ENCODE data around the gene SEMA7A. TPM values are rescaled to one million over a fixed set of nuclear protein-coding genes. Genes with fewer than 3 reads are reported as not detected.

Gene SEMA7A
- total RNA-seq, 1 donor from 2014 or later: 0.51 TPM

GRCh38 chr15:74415966-74416916 lies 17.5 kb downstream of the SEMA7A start:
- no peak for DNase-seq (ENCODE audit: low read depth in 2 of 2)

GRCh38 chr15:74414603-74415338 lies 19.0 kb downstream of the SEMA7A start:
- DNase-seq (ENCODE audit: low read depth in 2 of 2): no peak

GRCh38 chr15:74414081-74414580 lies 19.6 kb downstream of the SEMA7A start:
- DNase-seq (ENCODE audit: low read depth in 2 of 2): no peak

GRCh38 chr15:74413350-74414080 lies 20.2 kb downstream of the SEMA7A start:
- no peak for DNase-seq (ENCODE audit: low read depth in 2 of 2)

- DNase-seq (ENCODE audit: low read depth in 2 of 2): no peak
Observed at GRCh38 chr15:74412159-74412558, 21.6 kb downstream of the SEMA7A start.

GRCh38 chr15:74411686-74412085 lies 22.1 kb downstream of the SEMA7A start:
- DNase-seq (ENCODE audit: low read depth in 2 of 2): no peak

- no peak for DNase-seq (ENCODE audit: low read depth in 2 of 2)
Observed at GRCh38 chr15:74410502-74410901, 23.3 kb downstream of the SEMA7A start.

GRCh38 chr15:74409225-74409624 lies 24.5 kb downstream of the SEMA7A start:
- DNase-seq (ENCODE audit: low read depth in 2 of 2): no peak

- no peak for DNase-seq (ENCODE audit: low read depth in 2 of 2)
Observed at GRCh38 chr15:74408815-74409214, 24.9 kb downstream of the SEMA7A start.

GRCh38 chr15:74408385-74408784 lies 25.4 kb downstream of the SEMA7A start:
- no peak for DNase-seq (ENCODE audit: low read depth in 2 of 2)

- DNase-seq (ENCODE audit: low read depth in 2 of 2): no peak
Observed at GRCh38 chr15:74406992-74407705, 26.6 kb downstream of the SEMA7A start.

- DNase-seq (ENCODE audit: low read depth in 2 of 2): no peak
Observed at GRCh38 chr15:74406517-74406916, 27.2 kb downstream of the SEMA7A start.

- DNase-seq (ENCODE audit: low read depth in 2 of 2): no peak
Observed at GRCh38 chr15:74405823-74406222, 27.9 kb downstream of the SEMA7A start.

- DNase-seq (ENCODE audit: low read depth in 2 of 2): no peak
Observed at GRCh38 chr15:74403991-74404563, 29.7 kb downstream of the SEMA7A start.

- no peak for DNase-seq (ENCODE audit: low read depth in 2 of 2)
Observed at GRCh38 chr15:74403588-74403919, 30.2 kb downstream of the SEMA7A start.

- no peak for DNase-seq (ENCODE audit: low read depth in 2 of 2)
Observed at GRCh38 chr15:74402873-74403587, 30.7 kb downstream of the SEMA7A start.

- DNase-seq (ENCODE audit: low read depth in 2 of 2): no peak
Observed at GRCh38 chr15:74402337-74402841, 31.4 kb downstream of the SEMA7A start.

- DNase-seq (ENCODE audit: low read depth in 2 of 2): no peak
Observed at GRCh38 chr15:74400915-74401757, 32.6 kb downstream of the SEMA7A start.

GRCh38 chr15:74400313-74400860 lies 33.4 kb downstream of the SEMA7A start:
- DNase-seq (ENCODE audit: low read depth in 2 of 2): no peak

Data from dermis microvascular lymphatic vessel endothelial cell (primary cell).